Activated T-helper 1 cell treated with anti-CD3 and anti-CD28 coated beads, Interleukin-2, amount 50 U/mL, for 16 hours (primary cell): ENCODE measurements around the gene SDK1.

Experiments
- DNase-seq, 2 donors: peaks; one replicate each; pipeline ENCODE4 v3.0.0-alpha.2; 2020; ENCODE audit warnings: low read depth in 1 of 2, low spot score in 1 of 2

The SDK1 gene

DNA sequence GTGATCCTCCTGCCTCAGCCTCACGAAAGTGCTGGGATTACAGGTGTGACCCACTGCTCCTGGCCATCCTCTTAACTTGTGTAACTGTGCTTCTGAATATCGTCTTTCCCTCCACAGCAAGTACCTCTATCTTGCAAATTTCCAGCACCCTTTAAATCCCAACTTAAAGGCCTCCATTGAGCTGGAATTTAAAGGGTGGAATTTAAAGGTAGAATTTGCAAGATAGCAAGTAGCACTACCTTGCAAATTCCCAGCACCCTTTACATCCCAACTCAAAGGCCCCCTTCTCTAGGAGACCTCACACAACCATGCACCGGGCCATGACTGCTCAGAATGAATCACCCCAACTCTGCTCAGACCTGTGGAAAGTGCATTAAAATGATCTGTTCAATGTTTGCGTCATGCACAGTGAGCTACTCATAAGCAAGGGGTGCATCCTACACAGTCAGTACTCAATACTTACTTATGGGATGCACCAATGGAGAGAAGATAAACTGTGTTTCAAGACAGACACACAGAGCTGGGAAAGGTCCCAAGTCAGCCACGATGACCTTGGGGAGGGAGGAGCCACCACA is 17.8 kb upstream of the SDK1 start:
- DNase-seq: no peak

DNA sequence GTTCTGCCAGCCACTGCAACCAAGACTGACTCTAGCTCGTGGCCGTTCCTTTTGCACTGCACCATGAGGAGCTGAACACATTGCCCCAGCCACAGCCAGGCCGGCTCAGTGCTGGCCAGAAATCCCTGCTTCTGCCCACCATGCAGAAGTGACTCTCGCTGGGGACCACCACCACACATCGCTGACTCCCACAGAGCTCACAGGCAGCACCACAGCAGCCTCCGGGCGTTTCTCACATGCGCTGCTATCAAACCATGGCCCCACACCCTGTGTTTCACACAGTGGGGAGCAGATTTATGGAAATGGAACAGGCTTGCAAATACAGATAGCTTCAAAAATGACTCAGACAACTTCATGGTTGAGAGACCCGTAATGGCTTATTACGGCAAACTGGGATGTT is 15.4 kb upstream of the SDK1 start:
- DNase-seq: no peak

DNA sequence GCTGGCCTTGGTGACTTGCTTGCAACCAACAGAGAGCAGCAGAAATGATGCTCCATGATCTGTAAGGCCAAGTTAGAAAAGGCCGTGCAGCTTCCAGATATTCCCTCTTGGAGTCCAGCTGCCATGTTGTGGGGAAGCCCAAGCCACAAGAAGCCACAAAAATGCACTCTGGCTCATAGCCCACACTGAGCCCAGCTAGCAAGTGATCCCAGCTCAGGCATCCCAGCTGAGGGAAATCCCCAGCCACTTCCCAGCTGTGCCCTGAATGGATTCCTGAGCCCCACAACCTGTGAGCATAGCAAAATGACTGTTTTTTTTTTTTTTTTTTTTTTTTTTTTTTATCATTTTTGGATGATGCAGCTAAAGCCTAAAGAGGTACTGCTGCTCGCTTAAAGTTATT is 11.1 kb upstream of the SDK1 start:
- no peak for DNase-seq

DNA sequence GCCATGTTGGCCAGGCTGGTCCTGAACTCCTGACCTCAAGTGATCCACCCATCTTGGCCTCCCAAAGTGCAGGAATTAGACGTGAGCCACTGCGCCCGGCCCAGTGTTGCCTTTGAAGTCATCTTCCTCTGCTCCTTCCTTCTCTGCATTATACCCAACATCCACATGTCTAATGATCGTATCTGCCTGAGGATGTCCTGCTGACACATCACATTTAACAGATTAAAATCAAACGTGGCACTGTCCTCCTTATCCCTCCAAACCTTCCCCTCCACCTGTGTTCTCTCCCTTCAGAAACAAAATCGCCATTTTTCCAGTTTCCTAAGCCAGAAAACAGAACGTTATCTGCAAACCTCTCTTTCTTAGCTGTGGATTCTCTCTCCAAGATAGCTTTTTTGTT is 8.4 kb upstream of the SDK1 start:
- DNase-seq: no peak

DNA sequence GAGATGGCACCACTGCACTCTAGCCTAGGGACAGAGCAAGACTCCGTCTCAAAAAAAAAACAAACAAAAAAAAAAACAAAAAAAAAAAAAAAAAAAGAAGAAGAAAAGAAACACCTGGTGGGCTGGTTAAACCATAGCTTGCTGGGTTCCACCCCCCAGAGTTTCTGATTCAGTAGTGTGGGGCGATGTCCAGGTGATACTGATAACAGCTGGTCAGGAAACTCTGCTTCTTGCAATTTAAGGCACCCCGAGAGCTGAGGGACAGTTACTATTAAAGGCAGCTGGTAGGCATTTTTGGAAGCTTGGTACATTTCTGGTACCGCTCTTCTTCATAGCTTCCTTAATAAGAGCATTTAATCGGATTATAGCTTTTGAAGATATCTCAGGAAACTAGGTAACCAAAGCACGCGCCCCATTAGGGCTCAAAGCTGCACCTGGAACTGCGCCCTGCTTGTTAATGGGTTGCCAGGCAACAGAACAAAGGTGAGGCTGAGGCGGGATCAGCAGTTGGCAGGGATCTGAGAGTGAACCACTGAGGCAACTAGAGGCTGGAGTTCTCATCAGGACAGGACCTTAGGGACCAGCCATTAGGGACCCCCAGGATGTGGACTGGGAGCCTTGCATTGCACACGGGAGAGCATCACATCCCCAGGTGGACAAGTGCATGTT is 6.5 kb upstream of the SDK1 start:
- DNase-seq: no peak

DNA sequence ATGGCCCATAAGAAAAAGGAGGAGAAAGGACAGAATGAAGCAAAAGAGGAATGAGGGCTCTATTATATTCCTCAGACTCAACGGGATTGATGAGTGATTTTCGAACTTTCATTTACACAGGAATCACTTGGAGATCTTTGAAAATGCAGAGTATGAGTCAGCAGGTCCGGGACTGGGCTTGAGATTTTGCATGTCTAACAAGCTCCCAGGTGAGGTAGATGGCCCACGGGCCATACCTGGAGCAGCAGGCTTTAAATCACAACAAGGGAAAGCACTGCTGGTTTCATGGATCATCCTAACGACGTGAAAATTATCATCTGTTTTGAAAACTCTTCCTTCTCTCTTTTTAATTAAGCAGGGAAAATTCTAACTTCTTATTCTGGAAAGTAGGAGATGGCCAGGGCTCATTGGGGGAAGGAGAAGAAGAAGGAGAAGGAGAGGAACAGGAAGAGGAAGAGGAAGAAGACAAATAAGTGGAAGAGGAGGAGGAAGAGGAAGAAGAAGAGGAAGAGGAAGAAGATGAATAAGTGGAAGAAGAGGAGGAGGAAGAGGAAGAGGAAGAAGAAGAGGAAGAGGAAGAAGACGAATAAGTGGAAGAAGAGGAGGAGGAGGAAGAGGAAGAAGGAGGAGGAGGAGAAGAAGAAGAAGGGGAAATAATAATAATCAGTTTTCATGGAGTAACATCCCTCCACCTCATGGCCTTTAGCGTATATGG is 3.8 kb upstream of the SDK1 start:
- no peak for DNase-seq

DNA sequence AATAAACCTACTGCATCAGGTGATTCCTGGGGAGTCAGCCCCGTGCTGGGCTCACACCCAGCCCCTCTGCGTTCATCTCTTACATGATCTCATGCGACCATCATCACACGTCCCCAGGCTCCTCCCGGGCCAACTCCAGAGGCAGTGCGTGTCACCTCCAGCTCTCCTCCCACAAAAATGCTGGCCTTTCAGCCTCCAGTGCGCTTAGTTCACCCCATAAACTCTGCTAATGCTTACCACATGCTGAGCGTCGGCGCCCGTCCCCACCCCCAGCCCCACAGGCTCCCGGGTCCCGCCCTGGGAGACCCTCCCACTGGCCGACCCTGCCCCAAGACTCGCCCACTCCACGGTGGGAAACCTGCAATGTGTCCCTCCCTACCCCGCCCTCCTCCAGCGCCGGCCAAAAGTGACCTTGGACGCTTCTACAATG is 816 bp upstream of the SDK1 start:
- no peak for DNase-seq

DNA sequence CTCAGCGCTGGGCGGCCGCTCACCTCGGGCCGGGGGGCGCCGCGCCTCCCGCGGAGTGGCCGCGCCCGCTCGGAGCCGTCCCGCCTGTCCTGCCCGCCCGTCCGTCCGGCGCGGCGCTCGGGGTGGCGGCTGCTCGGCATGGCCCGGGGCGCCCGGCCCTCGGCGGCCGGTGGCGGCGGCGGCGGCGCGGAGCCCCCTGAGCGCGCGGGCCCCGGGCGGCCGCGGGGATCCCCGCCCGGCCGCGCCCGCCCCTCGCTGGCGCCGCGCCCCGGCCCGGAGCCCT is 338 bp downstream of the SDK1 start:
- peak in 1 of 2 donors; percentile 1 for DNase-seq

DNA sequence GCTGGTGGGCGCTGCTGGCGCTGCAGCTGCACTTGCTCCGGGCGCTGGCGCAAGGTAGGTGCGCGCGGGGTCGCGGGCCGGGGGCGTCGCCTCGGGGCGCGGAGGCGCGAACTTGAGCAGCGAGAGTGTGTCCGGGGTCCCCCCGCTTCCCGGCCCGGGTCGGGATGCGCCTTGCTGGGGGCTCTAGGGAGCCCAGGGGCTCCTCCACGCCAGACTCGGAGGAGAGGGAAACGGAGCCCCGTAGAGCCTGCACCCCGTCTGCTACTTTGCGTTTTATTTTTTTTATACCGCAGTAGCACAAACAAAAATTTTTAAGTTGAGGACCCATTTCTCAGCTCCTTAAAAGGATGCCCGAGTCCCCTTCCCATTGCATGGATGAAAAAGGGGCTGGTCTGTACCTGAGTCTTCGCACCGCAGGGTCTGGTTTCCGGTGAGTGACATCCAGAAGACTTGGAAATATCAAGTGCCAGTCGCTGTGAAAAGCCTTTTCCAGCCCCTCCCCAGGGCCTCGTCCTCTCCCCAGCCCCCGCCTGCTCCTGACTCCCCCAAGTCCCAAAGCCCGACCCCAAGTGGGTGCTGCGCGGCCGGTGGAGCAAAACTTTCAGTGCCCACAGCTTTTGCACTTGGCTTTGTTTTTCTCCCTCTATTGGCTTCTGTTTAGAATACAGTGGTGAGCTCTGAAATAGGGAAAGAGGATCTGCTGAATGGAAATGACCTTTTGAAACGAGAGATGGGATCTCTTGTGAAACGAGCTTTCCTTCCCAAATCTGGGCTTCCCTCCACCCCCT is 973 bp downstream of the SDK1 start:
- DNase-seq: peak in 1 of 2 donors; percentile 0

DNA sequence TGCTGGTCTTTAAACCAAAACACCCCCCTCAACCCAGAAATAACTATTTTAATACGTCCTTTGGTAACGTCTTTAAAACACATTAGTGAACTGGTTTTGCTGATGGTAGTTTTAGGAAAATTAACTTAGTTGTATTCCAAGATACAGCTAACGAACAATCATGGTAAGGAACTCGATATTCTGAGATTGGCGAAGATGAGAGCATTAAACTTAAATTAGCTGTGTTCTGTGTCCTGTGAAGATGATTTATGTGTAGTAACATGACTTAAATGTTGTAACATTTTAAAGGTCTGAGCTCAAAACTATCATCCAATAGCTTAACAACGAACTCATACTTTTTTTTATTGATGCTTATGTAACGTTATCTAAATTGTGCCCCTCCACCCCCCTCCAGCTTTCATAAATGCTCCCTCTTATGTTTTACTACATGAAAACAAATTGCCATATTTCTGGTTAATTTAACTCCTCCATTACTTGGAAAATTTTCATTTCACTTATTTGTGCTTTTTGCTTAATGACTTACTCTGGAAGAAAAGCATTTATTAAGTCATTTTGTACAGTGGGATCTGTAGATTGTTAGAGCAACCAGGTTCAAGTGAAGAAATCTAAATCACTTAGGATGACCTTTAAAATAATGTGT is 1.7 kb downstream of the SDK1 start:
- no peak for DNase-seq

DNA sequence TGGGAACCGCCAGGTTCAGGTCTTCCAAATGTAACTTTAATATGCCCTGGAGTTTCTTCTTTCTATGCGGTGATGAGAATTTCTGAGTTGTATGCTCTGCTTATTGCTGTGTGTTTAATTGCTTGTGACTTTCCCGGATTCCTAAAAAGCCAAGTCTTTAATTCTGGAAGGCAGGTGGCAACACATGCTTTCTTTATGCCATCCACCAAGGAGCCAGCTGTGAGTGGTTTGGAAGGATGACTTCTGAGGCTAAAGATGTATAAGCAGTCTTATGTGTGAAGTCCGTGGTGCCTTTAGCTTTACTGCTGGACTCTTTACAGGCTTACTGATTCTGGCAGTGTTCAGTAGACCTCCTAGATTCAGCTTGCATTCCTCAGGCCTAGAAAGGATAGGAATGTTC is 3.1 kb downstream of the SDK1 start:
- DNase-seq: no peak

DNA sequence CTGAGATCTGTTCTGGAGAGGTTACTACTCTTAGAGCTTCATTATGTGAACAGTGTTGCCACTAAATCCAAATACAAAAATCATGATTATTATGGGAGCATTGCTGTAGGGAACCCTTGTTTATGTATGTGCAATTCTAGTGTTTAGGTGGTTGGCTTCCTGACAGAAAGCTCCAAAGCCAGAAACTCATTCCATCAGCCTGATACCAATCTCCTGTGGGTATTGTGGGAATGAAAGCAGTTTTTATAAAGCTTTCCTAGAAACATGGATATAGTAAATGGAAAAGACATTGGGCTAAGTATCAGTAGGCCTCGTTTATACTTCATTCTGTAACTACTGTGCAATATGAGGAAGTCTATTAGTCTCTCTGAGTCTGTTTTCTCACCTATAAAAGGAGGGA is 6.4 kb downstream of the SDK1 start:
- DNase-seq: no peak

DNA sequence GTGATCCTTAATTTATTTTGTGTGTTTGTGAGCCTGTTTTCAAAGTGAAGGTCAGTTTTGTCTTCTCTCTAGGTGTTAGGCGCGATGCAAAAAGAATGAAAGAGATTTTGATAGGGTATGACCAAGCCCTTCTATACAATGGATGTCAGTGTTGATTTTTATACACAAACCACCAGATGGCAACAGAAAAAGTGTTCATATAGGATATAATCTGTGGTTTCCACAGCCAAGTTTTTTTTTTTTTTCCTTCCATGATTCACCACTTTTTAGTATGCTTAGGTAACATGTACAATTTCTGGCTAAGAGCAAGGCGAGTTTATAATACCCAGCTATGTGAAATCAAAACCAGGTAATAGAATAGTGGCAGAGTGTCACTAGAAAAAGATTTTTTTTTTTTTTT is 8.1 kb downstream of the SDK1 start:
- no peak for DNase-seq

DNA sequence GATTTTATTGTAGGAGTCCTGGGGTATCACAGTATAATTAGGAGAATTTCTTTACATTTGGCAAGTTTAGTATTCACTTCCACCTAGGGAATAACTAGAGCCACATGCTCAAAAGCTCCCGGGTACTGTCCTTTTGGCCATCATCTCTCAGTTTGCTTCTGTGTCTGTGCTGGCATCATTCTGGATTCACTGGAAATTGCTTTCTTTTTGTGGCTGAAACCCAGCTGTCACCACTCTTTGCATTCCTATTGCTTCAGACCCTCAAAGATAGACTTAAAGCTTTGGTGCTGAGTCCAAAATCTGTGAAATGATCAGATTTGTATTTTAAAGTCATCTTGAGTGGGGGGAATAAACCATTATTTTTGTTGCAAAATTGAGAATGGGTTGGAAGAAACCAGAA is 8.9 kb downstream of the SDK1 start:
- no peak for DNase-seq

DNA sequence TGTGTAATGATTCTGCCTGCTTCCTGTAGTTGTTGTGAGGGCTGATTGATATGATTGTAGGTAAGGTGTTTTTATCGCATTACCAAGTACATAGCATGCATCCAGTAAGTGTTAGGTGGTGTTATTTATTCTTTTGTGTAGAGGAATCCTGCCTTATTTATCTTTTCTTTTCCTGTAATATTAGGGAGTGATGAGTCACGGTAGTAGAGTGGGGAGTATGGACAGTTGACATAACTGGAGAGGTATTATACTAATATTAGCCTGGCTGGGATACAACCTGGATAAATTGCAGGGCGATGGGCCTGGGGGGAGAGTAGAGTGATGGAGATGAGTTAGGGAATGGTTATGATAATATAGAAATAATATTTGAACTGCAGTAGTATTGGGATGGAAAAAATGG is 9.8 kb downstream of the SDK1 start:
- no peak for DNase-seq

DNA sequence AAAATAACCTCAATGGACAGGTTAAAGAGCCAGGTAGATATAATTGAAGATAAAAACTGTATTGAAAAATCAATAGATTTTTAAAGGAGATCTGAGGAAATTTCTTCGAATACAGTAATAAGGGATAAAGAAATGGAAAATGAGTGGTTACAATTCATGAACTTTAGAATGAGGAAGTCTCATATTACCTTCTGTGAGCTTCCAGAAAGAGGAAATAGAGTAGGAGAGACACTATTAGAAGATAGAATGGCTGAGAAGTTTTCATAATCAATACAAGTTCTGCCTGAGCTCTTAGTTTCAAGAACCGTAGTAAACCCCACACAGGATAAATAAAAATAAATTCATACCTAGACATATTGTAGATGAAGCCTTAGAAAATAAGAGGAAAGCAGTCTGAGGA is 11.5 kb downstream of the SDK1 start:
- no peak for DNase-seq

DNA sequence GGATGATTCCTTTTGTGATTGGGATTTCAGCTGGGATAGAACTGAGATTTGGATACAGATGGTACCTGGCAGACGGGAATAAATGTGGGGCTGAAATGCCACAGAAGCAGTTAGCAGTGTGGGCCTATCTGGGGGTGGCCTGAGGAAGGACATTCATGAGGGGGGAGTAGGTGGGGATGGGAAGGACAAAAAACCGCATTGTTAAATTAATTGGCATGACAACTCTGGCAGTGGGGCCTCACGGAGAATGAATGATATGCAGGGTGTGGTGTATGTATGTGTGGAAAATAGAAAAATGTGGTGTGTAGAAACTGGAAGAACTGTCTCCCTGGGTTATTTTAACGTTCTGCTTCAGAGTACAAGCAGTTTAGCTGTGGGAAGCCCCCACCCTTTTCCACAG is 17.8 kb downstream of the SDK1 start:
- DNase-seq: no peak

DNA sequence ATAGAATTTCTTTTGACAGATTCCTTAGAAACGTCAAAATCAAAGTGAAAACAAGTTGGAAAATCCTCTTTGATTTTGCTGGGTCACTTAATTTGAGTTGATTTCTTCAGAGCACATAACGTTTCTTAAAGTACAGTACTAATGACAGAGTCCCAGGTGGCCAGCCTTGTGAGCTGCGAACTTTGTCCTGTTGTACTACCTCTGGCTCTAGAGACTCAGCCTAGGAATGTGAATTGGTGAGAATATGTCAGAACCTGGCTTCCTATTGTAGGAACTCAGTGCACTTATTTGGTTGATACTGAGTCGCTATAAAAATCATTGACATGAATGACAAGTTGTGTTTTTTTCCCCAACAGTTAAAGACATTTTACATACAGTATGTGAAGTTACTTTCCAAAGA is 20.2 kb downstream of the SDK1 start:
- DNase-seq: no peak

DNA sequence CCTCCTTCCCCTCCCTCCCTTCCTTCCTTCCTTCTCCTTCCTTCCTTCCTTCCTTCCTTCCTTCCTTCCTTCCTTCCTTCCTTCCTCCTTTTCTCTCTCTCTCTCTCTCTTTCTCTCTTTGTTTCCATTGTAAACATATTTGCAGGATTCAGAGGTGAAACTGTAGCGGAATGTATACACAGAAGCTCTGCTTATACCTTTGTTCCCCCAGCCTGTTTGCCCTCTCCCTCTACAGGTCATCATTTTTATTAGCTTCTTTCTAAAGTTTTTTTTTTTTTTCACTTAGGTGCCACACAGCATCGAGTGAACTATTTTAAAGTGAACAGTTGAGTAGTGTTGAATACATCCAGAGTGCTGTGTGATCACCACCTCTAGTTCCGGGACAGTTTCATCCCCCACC is 20.7 kb downstream of the SDK1 start:
- no peak for DNase-seq

DNA sequence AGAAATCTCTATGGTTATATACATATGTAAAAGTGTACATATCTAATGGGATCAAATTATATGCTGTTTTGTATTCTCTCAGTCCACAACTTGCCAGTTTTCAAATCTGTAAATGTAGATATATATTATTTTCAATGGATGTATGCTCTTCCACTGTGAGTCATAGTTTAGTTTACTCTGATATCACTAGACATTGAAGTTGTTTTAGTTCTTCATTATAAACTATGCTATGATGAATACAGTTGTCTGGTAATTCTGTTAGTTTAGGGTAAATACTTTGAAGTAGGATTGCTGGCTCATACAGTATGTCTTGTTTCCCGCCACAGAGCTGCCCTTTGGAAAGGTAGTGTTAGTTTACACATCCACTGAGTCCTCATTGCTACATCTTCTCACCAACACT is 25.2 kb downstream of the SDK1 start:
- no peak for DNase-seq

DNA sequence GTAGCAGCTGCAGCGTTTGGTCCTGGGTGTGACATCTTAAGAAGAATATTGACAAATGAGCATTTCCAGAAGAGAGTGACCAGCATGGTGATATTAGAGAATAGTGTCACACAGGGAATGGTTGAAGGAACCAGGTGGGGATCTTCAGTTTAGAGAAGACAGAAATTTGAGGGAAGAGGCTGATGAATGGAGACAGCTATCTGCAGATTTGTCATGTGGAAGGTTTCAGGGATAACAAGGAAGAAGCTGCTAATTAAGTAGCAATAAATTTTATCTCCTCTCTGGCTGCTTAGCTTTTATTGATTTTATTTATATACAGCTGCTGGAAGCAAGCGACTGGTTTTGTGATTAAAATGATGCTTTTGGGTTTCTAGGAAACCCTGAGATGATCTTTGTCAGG is 26.0 kb downstream of the SDK1 start:
- DNase-seq: no peak

DNA sequence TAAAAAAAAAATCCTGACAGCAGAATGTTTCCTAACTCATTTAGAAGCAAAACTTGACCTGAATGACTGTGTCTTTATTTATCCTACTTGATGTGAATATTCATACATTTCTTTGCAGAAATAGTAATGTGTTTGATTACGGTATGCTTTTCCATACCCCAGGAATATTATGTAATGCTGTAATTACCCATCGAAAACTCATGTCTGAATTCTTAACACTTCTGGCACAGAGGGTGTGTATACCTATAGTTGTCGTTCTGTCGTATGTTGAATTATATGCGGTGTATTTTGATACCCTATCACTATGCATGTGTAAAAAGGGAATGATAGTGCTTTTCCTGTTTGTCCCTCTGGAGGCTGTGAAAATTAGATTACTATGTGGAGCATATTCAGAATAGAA is 26.6 kb downstream of the SDK1 start:
- DNase-seq: no peak
